Measurements from ENCODE around the gene C5orf34. TPM values are rescaled to one million over a fixed set of nuclear protein-coding genes. Genes with fewer than 3 reads are reported as not detected.

The C5orf34 gene
- polyA plus RNA-seq, 5 donors: 4.3 to 11.9 (median 8.1) TPM

Other genes starting within 250 kb of the C5orf34 start
- gene HMGCS1, start 201.7 kb downstream of the C5orf34 start, polyA plus RNA-seq (ENCODE audit: insufficient read depth in 1 of 5, insufficient read length in 5 of 5, low replicate concordance in 1 of 5): 10 to 100 TPM; 46.6 to 69.2 (median 55.0) TPM
- gene CCL28, start 102.8 kb downstream of the C5orf34 start, polyA plus RNA-seq (ENCODE audit: insufficient read depth in 1 of 5, insufficient read length in 5 of 5, low replicate concordance in 1 of 5): under 1 TPM; 0.31 to 0.77 (median 0.42) TPM
- gene TMEM267, start 31.3 kb downstream of the C5orf34 start, polyA plus RNA-seq (ENCODE audit: insufficient read depth in 1 of 5, insufficient read length in 5 of 5, low replicate concordance in 1 of 5): 10 to 100 TPM; 12.1 to 18.1 (median 14.0) TPM
- gene PAIP1, start 41.9 kb upstream of the C5orf34 start, polyA plus RNA-seq (ENCODE audit: insufficient read depth in 1 of 5, insufficient read length in 5 of 5, low replicate concordance in 1 of 5): 100 to 1,000 TPM; 109 to 151 (median 124) TPM
- 10 to 100 TPM; 63.3 to 97.7 (median 91.4) TPM for gene NNT, start 88.0 kb upstream of the C5orf34 start, polyA plus RNA-seq (ENCODE audit: insufficient read depth in 1 of 5, insufficient read length in 5 of 5, low replicate concordance in 1 of 5)

All from right lung (tissue), 5 donors.